HepG2 (cell line): ENCODE data around the gene HELZ2. TPM values are rescaled to one million over a fixed set of nuclear protein-coding genes. Genes with fewer than 3 reads are reported as not detected.
A peak's percentile ranks its signal among the peaks of the same experiment; 100 is the strongest.

ENCODE experiments used
- BHLHE40 ChIP-seq: IDR thresholded peaks from 2 replicates; pipeline ENCODE4 v1.6.1; 2011; ENCODE audit warnings: low read length, improper control_type of control experiment
- CAMTA2 ChIP-seq: sonication (generic); formaldehyde crosslinking; IDR thresholded peaks from 2 replicates; pipeline ENCODE4 v1.4.0; 2020; ENCODE audit warnings: mild to moderate bottlenecking, missing genetic modification reagents, borderline replicate concordance
- CCDC6 ChIP-seq: sonication (generic); formaldehyde crosslinking; IDR thresholded peaks from 2 replicates; pipeline ENCODE4 v1.8.1; 2022; ENCODE audit warnings: mild to moderate bottlenecking, missing genetic modification reagents, moderate library complexity
- HNF4A ChIP-seq: sonication (generic); formaldehyde crosslinking; IDR thresholded peaks from 2 replicates; pipeline ENCODE4 v1.4.0; 2020; ENCODE audit warnings: missing genetic modification reagents
- HNRNPLL ChIP-seq: fragments of 200-400 bp; formaldehyde crosslinking; IDR thresholded peaks from 2 replicates; pipeline ENCODE4 v1.6.1; 2017; ENCODE audit warnings: mild to moderate bottlenecking, low read depth, low read length; ENCODE audit not compliant: poor library complexity, severe bottlenecking
- HOXD1 ChIP-seq: sonication (generic); formaldehyde crosslinking; IDR thresholded peaks from 2 replicates; pipeline ENCODE4 v1.5.0; 2020; ENCODE audit warnings: missing genetic modification reagents
- KLF12 ChIP-seq: sonication (generic); formaldehyde crosslinking; IDR thresholded peaks from 2 replicates; pipeline ENCODE4 v1.4.0; 2020; ENCODE audit warnings: missing genetic modification reagents, borderline replicate concordance
- MATR3 ChIP-seq: sonication (generic); formaldehyde crosslinking; IDR thresholded peaks from 2 replicates; pipeline ENCODE4 v1.4.0; 2020; ENCODE audit warnings: missing genetic modification reagents
- MED8 ChIP-seq: sonication (generic); formaldehyde crosslinking; IDR thresholded peaks from 2 replicates; pipeline ENCODE4 v1.8.1; 2023; ENCODE audit warnings: mild to moderate bottlenecking, missing genetic modification reagents; ENCODE audit not compliant: insufficient replicate concordance
- PHF20 ChIP-seq: sonication (generic); formaldehyde crosslinking; IDR thresholded peaks from 2 replicates; pipeline ENCODE4 v1.5.0; 2020; ENCODE audit warnings: mild to moderate bottlenecking, missing genetic modification reagents
- SIN3B ChIP-seq: fragments of 150-350 bp; IDR thresholded peaks from 2 replicates; pipeline ENCODE4 v1.6.1; 2014; ENCODE audit warnings: low read length
- TBX3 ChIP-seq: fragments of 450-650 bp; IDR thresholded peaks from 2 replicates; pipeline ENCODE4 v1.6.1; 2017; ENCODE audit warnings: antibody characterized with exemption, mild to moderate bottlenecking, inconsistent platforms, borderline replicate concordance
- ZNF24 ChIP-seq: fragments of 450-650 bp; IDR thresholded peaks from 2 replicates; pipeline ENCODE4 v1.6.1; 2017; ENCODE audit warnings: antibody characterized with exemption, mild to moderate bottlenecking
- ZNF382 ChIP-seq: sonication (generic); formaldehyde crosslinking; IDR thresholded peaks from 2 replicates; pipeline ENCODE4 v1.5.0; 2020; ENCODE audit warnings: missing genetic modification reagents, mild to moderate bottlenecking, borderline replicate concordance
- ZNF670 ChIP-seq: sonication (generic); formaldehyde crosslinking; IDR thresholded peaks from 2 replicates; pipeline ENCODE4 v1.8.0; 2022; ENCODE audit warnings: mild to moderate bottlenecking, missing genetic modification reagents, borderline replicate concordance
- ZNF766 ChIP-seq: sonication (generic); formaldehyde crosslinking; IDR thresholded peaks from 2 replicates; pipeline ENCODE4 v1.5.0; 2020; ENCODE audit warnings: missing genetic modification reagents, borderline replicate concordance
- ZNF780A ChIP-seq: sonication (generic); formaldehyde crosslinking; IDR thresholded peaks from 2 replicates; pipeline ENCODE4 v1.8.0; 2022; ENCODE audit warnings: mild to moderate bottlenecking, missing genetic modification reagents, moderate library complexity
- ZSCAN9 ChIP-seq: IDR thresholded peaks from 2 replicates; pipeline ENCODE4 v1.6.1; 2016; ENCODE audit warnings: borderline replicate concordance
- polyA plus RNA-seq, 8 experiments: library from polyadenylated mRNA; depleted of rRNA in 3 of 8; stranded (reverse) in 7 of 8; unstranded in 1 of 8; fragments of >200 nt; fragmentation: Illumina TruSeq in 4 of 8; extraction: Trizol in 4 of 8; gene quantifications; 2 replicates each; pipeline versions ENCODE4 v1.2.1 to v1.2.3, GENCODE V29; 2011 to 2016; ENCODE audit warnings: low read depth in 4 of 8, missing spikeins in 1 of 8, mixed read lengths in 1 of 8; ENCODE audit not compliant: insufficient read depth in 1 of 8
- total RNA-seq, 5 experiments: library from RNA; depleted of rRNA; stranded (reverse); fragments of >200 nt; fragmentation: Illumina TruSeq; extraction: Trizol; gene quantifications; 2 replicates each; pipeline ENCODE4 v1.2.3, GENCODE V29; 2016; ENCODE audit warnings: low read depth in 1 of 5
- TF ChIP-seq, protein P1 (sequence below): sonication (generic); formaldehyde crosslinking; IDR thresholded peaks from 2 replicates; pipeline ENCODE4 v1.4.0; 2020; ENCODE audit warnings: missing genetic modification reagents
- TF ChIP-seq, protein P2 (sequence below): sonication (generic); formaldehyde crosslinking; IDR thresholded peaks from 2 replicates; pipeline ENCODE4 v1.4.0; 2020; ENCODE audit warnings: missing genetic modification reagents, mild to moderate bottlenecking, borderline replicate concordance
- TF ChIP-seq, protein P3 (sequence below): sonication (generic); IDR thresholded peaks from 2 replicates; pipeline ENCODE4 v1.6.1; 2016; ENCODE audit warnings: low read depth, borderline replicate concordance
- TF ChIP-seq, protein P4 (sequence below): sonication (generic); formaldehyde crosslinking; IDR thresholded peaks from 2 replicates; pipeline ENCODE4 v1.5.0; 2020; ENCODE audit warnings: missing genetic modification reagents
- TF ChIP-seq, protein P5 (sequence below): sonication (generic); formaldehyde crosslinking; IDR thresholded peaks from 2 replicates; pipeline ENCODE4 v1.4.0; 2020; ENCODE audit warnings: mild to moderate bottlenecking, missing genetic modification reagents

Gene HELZ2
- total and polyA plus RNA-seq, 2 of the 13 experiments (the other 11 are each of a cell fraction or from before 2014, with no cell fraction given) = 9.6 to 10.1 TPM

DNA sequence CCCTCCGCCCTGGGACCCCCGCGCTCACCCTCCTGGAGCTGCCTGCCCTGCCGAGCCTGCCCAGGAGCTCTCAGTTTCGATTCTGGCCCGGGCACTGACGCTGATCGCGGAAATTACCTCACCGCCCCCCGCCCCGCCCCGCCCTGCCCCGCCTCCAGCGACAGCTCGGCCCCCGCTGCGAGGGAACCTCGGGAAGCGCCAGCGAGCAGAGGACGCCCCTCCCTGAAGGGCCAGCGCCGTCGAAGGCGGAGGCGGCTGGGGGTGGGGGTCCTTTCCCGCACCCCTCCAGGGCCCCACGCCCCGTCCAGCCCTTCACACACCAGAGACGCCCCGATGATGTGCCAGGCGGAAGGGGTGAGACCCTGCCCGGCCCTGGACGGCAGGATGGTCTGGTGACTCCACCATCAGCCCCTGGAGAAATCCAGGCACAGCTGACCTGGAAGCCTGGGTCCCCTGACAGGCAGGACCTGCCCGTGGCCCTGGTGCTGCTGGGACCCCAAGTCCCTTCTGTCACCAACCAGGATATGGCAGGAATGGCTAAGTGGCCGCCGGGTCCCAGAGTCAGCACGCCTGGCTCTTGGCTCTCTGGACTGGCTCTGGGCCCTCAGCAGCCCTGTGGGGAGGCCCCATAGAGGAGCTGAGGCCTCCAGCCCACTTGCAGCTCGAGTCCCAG, at the start of gene HELZ2 (continued):
- TF ChIP-seq SIN3B (no peak), MED8 (CRISPR knock-in tag) (no peak), ZNF382 (CRISPR knock-in tag) (no peak), KLF12 (CRISPR knock-in tag) (no peak; the same call in 1 of the 2 replicates), HNF4A (CRISPR knock-in tag) (no peak), CAMTA2 (no peak; the same call in 1 of the 2 replicates), MATR3 (CRISPR knock-in tag) (no peak; the same call in 1 of the 2 replicates), TBX3 (no peak), ZNF670 (CRISPR knock-in tag) (no peak), ZSCAN9 (CRISPR knock-in tag) (0 out of 2 replicates have a peak, but pooled peaks have one; percentile 7), BHLHE40 (no peak), CCDC6 (CRISPR knock-in tag) (0 out of 2 replicates have a peak, but pooled peaks have one; percentile 52), HOXD1 (CRISPR knock-in tag) (peak; percentile 69; the same call in 1 of the 2 replicates), ZNF780A (CRISPR knock-in tag) (no peak), ZNF766 (CRISPR knock-in tag) (no peak; the same call in 1 of the 2 replicates), PHF20 (CRISPR knock-in tag) (peak; percentile 56; the same call in 1 of the 2 replicates), HNRNPLL (no peak), ZNF24 (no peak)
- TF ChIP-seq, protein P1, sequence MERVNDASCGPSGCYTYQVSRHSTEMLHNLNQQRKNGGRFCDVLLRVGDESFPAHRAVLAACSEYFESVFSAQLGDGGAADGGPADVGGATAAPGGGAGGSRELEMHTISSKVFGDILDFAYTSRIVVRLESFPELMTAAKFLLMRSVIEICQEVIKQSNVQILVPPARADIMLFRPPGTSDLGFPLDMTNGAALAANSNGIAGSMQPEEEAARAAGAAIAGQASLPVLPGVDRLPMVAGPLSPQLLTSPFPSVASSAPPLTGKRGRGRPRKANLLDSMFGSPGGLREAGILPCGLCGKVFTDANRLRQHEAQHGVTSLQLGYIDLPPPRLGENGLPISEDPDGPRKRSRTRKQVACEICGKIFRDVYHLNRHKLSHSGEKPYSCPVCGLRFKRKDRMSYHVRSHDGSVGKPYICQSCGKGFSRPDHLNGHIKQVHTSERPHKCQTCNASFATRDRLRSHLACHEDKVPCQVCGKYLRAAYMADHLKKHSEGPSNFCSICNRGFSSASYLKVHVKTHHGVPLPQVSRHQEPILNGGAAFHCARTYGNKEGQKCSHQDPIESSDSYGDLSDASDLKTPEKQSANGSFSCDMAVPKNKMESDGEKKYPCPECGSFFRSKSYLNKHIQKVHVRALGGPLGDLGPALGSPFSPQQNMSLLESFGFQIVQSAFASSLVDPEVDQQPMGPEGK (CRISPR knock-in tag) = peak; percentile 91
- TF ChIP-seq, protein P2, sequence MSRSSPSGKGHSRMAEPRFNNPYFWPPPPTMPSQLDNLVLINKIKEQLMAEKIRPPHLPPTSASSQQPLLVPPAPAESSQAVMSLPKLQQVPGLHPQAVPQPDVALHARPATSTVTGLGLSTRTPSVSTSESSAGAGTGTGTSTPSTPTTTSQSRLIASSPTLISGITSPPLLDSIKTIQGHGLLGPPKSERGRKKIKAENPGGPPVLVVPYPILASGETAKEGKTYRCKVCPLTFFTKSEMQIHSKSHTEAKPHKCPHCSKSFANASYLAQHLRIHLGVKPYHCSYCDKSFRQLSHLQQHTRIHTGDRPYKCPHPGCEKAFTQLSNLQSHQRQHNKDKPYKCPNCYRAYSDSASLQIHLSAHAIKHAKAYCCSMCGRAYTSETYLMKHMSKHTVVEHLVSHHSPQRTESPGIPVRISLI (CRISPR knock-in tag) = no peak
- TF ChIP-seq, protein P3, sequence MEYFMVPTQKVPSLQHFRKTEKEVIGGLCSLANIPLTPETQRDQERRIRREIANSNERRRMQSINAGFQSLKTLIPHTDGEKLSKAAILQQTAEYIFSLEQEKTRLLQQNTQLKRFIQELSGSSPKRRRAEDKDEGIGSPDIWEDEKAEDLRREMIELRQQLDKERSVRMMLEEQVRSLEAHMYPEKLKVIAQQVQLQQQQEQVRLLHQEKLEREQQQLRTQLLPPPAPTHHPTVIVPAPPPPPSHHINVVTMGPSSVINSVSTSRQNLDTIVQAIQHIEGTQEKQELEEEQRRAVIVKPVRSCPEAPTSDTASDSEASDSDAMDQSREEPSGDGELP = peak; percentile 29; the same call in 1 of the 2 replicates
- TF ChIP-seq, protein P4, sequence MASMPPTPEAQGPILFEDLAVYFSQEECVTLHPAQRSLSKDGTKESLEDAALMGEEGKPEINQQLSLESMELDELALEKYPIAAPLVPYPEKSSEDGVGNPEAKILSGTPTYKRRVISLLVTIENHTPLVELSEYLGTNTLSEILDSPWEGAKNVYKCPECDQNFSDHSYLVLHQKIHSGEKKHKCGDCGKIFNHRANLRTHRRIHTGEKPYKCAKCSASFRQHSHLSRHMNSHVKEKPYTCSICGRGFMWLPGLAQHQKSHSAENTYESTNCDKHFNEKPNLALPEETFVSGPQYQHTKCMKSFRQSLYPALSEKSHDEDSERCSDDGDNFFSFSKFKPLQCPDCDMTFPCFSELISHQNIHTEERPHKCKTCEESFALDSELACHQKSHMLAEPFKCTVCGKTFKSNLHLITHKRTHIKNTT (CRISPR knock-in tag) = no peak
- TF ChIP-seq, protein P5, sequence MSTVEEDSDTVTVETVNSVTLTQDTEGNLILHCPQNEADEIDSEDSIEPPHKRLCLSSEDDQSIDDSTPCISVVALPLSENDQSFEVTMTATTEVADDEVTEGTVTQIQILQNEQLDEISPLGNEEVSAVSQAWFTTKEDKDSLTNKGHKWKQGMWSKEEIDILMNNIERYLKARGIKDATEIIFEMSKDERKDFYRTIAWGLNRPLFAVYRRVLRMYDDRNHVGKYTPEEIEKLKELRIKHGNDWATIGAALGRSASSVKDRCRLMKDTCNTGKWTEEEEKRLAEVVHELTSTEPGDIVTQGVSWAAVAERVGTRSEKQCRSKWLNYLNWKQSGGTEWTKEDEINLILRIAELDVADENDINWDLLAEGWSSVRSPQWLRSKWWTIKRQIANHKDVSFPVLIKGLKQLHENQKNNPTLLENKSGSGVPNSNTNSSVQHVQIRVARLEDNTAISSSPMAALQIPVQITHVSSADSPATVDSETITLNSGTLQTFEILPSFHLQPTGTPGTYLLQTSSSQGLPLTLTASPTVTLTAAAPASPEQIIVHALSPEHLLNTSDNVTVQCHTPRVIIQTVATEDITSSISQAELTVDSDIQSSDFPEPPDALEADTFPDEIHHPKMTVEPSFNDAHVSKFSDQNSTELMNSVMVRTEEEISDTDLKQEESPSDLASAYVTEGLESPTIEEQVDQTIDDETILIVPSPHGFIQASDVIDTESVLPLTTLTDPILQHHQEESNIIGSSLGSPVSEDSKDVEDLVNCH = no peak
